HepG2 (cell line): ENCODE data around the gene SZRD1. TPM values are rescaled to one million over a fixed set of nuclear protein-coding genes. Genes with fewer than 3 reads are reported as not detected.
A peak's percentile ranks its signal among the peaks of the same experiment; 100 is the strongest.

Experiments
- AGO2 ChIP-seq: fragments of 200-400 bp; formaldehyde crosslinking; optimal IDR thresholded peaks from 2 replicates; pipeline ENCODE3; 2017; ENCODE audit warnings: mild to moderate bottlenecking, low read depth, low read length, moderate library complexity
- ARID2 ChIP-seq: sonication (generic); formaldehyde crosslinking; IDR thresholded peaks from 2 replicates; pipeline ENCODE4 v1.8.1; 2022; ENCODE audit warnings: mild to moderate bottlenecking, missing genetic modification reagents, borderline replicate concordance
- ASH2L ChIP-seq: fragments of 300-600, 200-600 bp; sonication (generic); IDR thresholded peaks from 2 replicates; pipeline ENCODE4 v1.7.0; 2017; ENCODE audit warnings: low read depth, mild to moderate bottlenecking, moderate library complexity, mixed read lengths, low read length; ENCODE audit not compliant: insufficient read length
- CBFB ChIP-seq: sonication (generic); formaldehyde crosslinking; IDR thresholded peaks from 2 replicates; pipeline ENCODE4 v1.4.0; 2020; ENCODE audit warnings: missing genetic modification reagents
- CBX5 ChIP-seq: sonication (generic); formaldehyde crosslinking; IDR thresholded peaks from 2 replicates; pipeline ENCODE4 v1.4.0; 2020; ENCODE audit warnings: missing genetic modification reagents, borderline replicate concordance
- DNMT1 ChIP-seq: sonication (generic); formaldehyde crosslinking; IDR thresholded peaks from 2 replicates; pipeline ENCODE4 v1.5.1; 2020; ENCODE audit warnings: mild to moderate bottlenecking, missing genetic modification reagents
- ESRRA ChIP-seq: sonication (generic); formaldehyde crosslinking; IDR thresholded peaks from 2 replicates; pipeline ENCODE4 v1.5.1; 2020; ENCODE audit warnings: mild to moderate bottlenecking, low read depth, missing genetic modification reagents
- FIP1L1 ChIP-seq: fragments of 200-400 bp; formaldehyde crosslinking; IDR thresholded peaks from 2 replicates; pipeline ENCODE4 v1.6.1; 2018; ENCODE audit warnings: low read depth, mild to moderate bottlenecking, low read length, moderate library complexity, borderline replicate concordance; ENCODE audit not compliant: insufficient read depth
- GATAD1 ChIP-seq: IDR thresholded peaks from 2 replicates; pipeline ENCODE4 v1.6.1; 2016; ENCODE audit warnings: missing genetic modification reagents, missing compliant biosample characterization
- JUNB ChIP-seq: sonication (generic); formaldehyde crosslinking; IDR thresholded peaks from 2 replicates; pipeline ENCODE4 v1.8.0; 2022; ENCODE audit warnings: missing genetic modification reagents, mild to moderate bottlenecking, borderline replicate concordance
- MTA3 ChIP-seq: sonication (generic); formaldehyde crosslinking; IDR thresholded peaks from 2 replicates; pipeline ENCODE4 v1.4.0; 2020; ENCODE audit warnings: missing genetic modification reagents
- NFE2L1 ChIP-seq: sonication (generic); formaldehyde crosslinking; IDR thresholded peaks from 2 replicates; pipeline ENCODE4 v1.4.0; 2020; ENCODE audit warnings: missing genetic modification reagents, mild to moderate bottlenecking, borderline replicate concordance
- PAXIP1 ChIP-seq: sonication (generic); formaldehyde crosslinking; conservative IDR thresholded peaks from 2 replicates; pipeline ENCODE4 v1.4.0; 2020; ENCODE audit warnings: mild to moderate bottlenecking, missing genetic modification reagents, moderate library complexity
- SIX1 ChIP-seq: sonication (generic); formaldehyde crosslinking; IDR thresholded peaks from 2 replicates; pipeline ENCODE4 v1.4.0; 2020; ENCODE audit warnings: missing genetic modification reagents, borderline replicate concordance
- SP4 ChIP-seq: sonication (generic); formaldehyde crosslinking; IDR thresholded peaks from 2 replicates; pipeline ENCODE4 v1.8.1; 2023; ENCODE audit warnings: mild to moderate bottlenecking, missing genetic modification reagents
- THAP8 ChIP-seq: sonication (generic); formaldehyde crosslinking; IDR thresholded peaks from 2 replicates; pipeline ENCODE4 v1.5.1; 2020; ENCODE audit warnings: missing genetic modification reagents, mild to moderate bottlenecking, borderline replicate concordance
- THRA ChIP-seq: sonication (generic); formaldehyde crosslinking; IDR thresholded peaks from 2 replicates; pipeline ENCODE4 v1.4.0; 2020; ENCODE audit warnings: missing genetic modification reagents, borderline replicate concordance
- ZBTB25 ChIP-seq: IDR thresholded peaks from 2 replicates; pipeline ENCODE4 v1.6.1; 2018; ENCODE audit warnings: missing genetic modification reagents
- ZNF510 ChIP-seq: sonication (generic); formaldehyde crosslinking; IDR thresholded peaks from 2 replicates; pipeline ENCODE4 v1.4.0; 2020; ENCODE audit warnings: low read depth, mild to moderate bottlenecking, missing genetic modification reagents
- ZNF644 ChIP-seq: IDR thresholded peaks from 2 replicates; pipeline ENCODE4 v1.6.1; 2016; ENCODE audit warnings: low read depth
- ZNF75D ChIP-seq: sonication (generic); formaldehyde crosslinking; IDR thresholded peaks from 2 replicates; pipeline ENCODE4 v1.8.1; 2023; ENCODE audit warnings: missing genetic modification reagents, mild to moderate bottlenecking, borderline replicate concordance
- ZNF883 ChIP-seq: sonication (generic); formaldehyde crosslinking; IDR thresholded peaks from 2 replicates; pipeline ENCODE4 v1.5.1; 2020; ENCODE audit warnings: mild to moderate bottlenecking, missing genetic modification reagents; ENCODE audit errors: not compliant biosample characterization
- polyA plus RNA-seq, 8 experiments: library from polyadenylated mRNA; depleted of rRNA in 3 of 8; stranded (reverse) in 7 of 8; unstranded in 1 of 8; fragments of >200 nt; fragmentation: Illumina TruSeq in 4 of 8; extraction: Trizol in 4 of 8; gene quantifications; 2 replicates each; pipeline versions ENCODE4 v1.2.1 to v1.2.3, GENCODE V29; 2011 to 2016; ENCODE audit warnings: low read depth in 4 of 8, missing spikeins in 1 of 8, mixed read lengths in 1 of 8; ENCODE audit not compliant: insufficient read depth in 1 of 8
- total RNA-seq, 5 experiments: library from RNA; depleted of rRNA; stranded (reverse); fragments of >200 nt; fragmentation: Illumina TruSeq; extraction: Trizol; gene quantifications; 2 replicates each; pipeline ENCODE4 v1.2.3, GENCODE V29; 2016; ENCODE audit warnings: low read depth in 1 of 5

The SZRD1 gene
- total and polyA plus RNA-seq, 2 of the 13 experiments (the other 11 are each of a cell fraction or from before 2014, with no cell fraction given): 28.5 to 41.4 TPM

- peak; percentile 66 for TF ChIP-seq AGO2
- TF ChIP-seq ZNF510 (CRISPR knock-in tag): peak; percentile 83; the same call in 1 of the 2 replicates
- no peak; the same call in 1 of the 2 replicates for TF ChIP-seq THAP8 (CRISPR knock-in tag)
- TF ChIP-seq SIX1: 0 out of 2 replicates have a peak, but pooled peaks have one; percentile 15
- peak; percentile 43 for TF ChIP-seq ZNF883 (CRISPR knock-in tag)
- TF ChIP-seq SP4 (CRISPR knock-in tag): peak; percentile 59; the same call in 1 of the 2 replicates
- peak; percentile 97 for TF ChIP-seq GATAD1 (CRISPR knock-in tag)
- peak; percentile 10; the same call in 1 of the 2 replicates for TF ChIP-seq JUNB (CRISPR knock-in tag)
- TF ChIP-seq ZBTB25 (CRISPR knock-in tag): peak; percentile 88
- TF ChIP-seq ESRRA (CRISPR knock-in tag): peak; percentile 70
- TF ChIP-seq CBFB (CRISPR knock-in tag): peak; percentile 90
- peak; percentile 63 for TF ChIP-seq PAXIP1
- no peak; the same call in 1 of the 2 replicates for TF ChIP-seq FIP1L1
- TF ChIP-seq MTA3 (CRISPR knock-in tag): no peak
- TF ChIP-seq ASH2L: peak; percentile 86
- TF ChIP-seq CBX5 (CRISPR knock-in tag): peak; percentile 95
- TF ChIP-seq ZNF644: peak; percentile 36; the same call in 1 of the 2 replicates
- TF ChIP-seq NFE2L1: peak; percentile 85; the same call in 1 of the 2 replicates
- TF ChIP-seq ZNF75D (CRISPR knock-in tag): no peak
- TF ChIP-seq ARID2 (CRISPR knock-in tag): no peak
- no peak for TF ChIP-seq DNMT1 (CRISPR knock-in tag)
- peak; percentile 65; the same call in 1 of the 2 replicates for TF ChIP-seq THRA
These were observed 73.6 kb downstream of the SZRD1 start, which contains the start of gene NECAP2 (continued) for GRCh38 chr1:16440470-16441281.
